Panc1 (cell line): ENCODE results near the gene KRCC1. TPM values are rescaled to one million over a fixed set of nuclear protein-coding genes. Genes with fewer than 3 reads are reported as not detected.
"Not testable (repeated sequence)": the region's sequence is repeated elsewhere in the genome, so short reads cannot be mapped to it uniquely, and the experiment has no call there.

ENCODE experiments used
- ATAC-seq: fragments of 200-7000 bp; cut with Tn5 transposase; 2 replicates; pipeline ENCODE4 v1.9.1; 2020; ENCODE audit warnings: mild to moderate bottlenecking, moderate library complexity
- BruUV-seq: library from RNA; stranded (reverse); fragments of 400-500 nt; replicated peaks from 2 replicates; lab custom pipeline; 2021; lab: Mats Ljungman, UMichigan
- CTCF ChIA-PET: fragments of 300-600 bp; sonication (Branson Sonifier 250); formaldehyde crosslinking; loops from one replicate; lab custom pipeline; 2022; ENCODE audit warnings: antibody characterized with exemption; lab: Charles Lee
- POLR2A ChIA-PET: fragments of 300-600 bp; sonication (Branson Sonifier 250); formaldehyde crosslinking; loops from one replicate; lab custom pipeline; 2022; ENCODE audit warnings: antibody characterized with exemption; lab: Charles Lee
- DNase-seq: peaks from one replicate; pipeline ENCODE4 v3.0.0-alpha.2; 2010; ENCODE audit warnings: low read depth, low spot score
- H3K27ac ChIP-seq: 2 replicates; pipeline ENCODE4 v1.5.1; 2011; ENCODE audit warnings: mild to moderate bottlenecking, low read length, inconsistent platforms
- H3K27me3 ChIP-seq: fragments of 200-500 bp; sonication (Bioruptor generic); 2 replicates; pipeline ENCODE4 v1.6.0; 2014; ENCODE audit warnings: low read length, inconsistent platforms; ENCODE audit not compliant: control insufficient read depth, insufficient read depth
- H3K36me3 ChIP-seq: fragments of 200-500 bp; sonication (Bioruptor generic); 2 replicates; pipeline ENCODE4 v1.5.1; 2014; ENCODE audit warnings: inconsistent platforms, mild to moderate bottlenecking, low read length, moderate library complexity; ENCODE audit not compliant: control insufficient read depth, insufficient read depth
- H3K4me1 ChIP-seq: 2 replicates; pipeline ENCODE4 v1.5.1; 2011; ENCODE audit warnings: inconsistent platforms, mild to moderate bottlenecking, low read length, moderate library complexity; ENCODE audit not compliant: control insufficient read depth, insufficient read depth
- H3K4me3 ChIP-seq, 2 experiments: 2 replicates each; pipeline ENCODE4 v1.5.1; 2011 to 2012; ENCODE audit warnings: low read depth in 2 of 2, low read length in 2 of 2, mild to moderate bottlenecking in 2 of 2, inconsistent platforms in 1 of 2, moderate library complexity in 1 of 2
- H3K9me3 ChIP-seq: fragments of 200-500 bp; sonication (Bioruptor generic); 2 replicates; pipeline ENCODE4 v1.5.1; 2014; ENCODE audit warnings: low read depth, mild to moderate bottlenecking, inconsistent platforms, low read length, moderate library complexity; ENCODE audit not compliant: control insufficient read depth, insufficient read depth
- in situ Hi-C: cut with HindIII; loops from 2 replicates; pipeline ENCODE4 v1.10.0; 2016; ENCODE audit warnings: low sequenced_read_pairs, low pct_unique_long_range_greater_than_20kb
- intact Hi-C: fragments of 100-400 bp; cut with micrococcal nuclease; formaldehyde crosslinking; loops from one replicate; pipeline ENCODE4 v1.10.0; 2022; ENCODE audit not compliant: unreplicated experiment
- microRNA-seq: library from miRNA; unstranded; fragments of <30 nt; microRNA quantifications from one replicate; pipeline ENCODE4 v1.1.0, GENCODE V29; 2020; ENCODE audit not compliant: unreplicated experiment
- total RNA-seq: library from RNA; stranded (reverse); gene quantifications from one replicate; pipeline ENCODE4 v1.2.1, GENCODE V29; 2021; ENCODE audit not compliant: unreplicated experiment

Gene KRCC1
- total RNA-seq, 1 experiment from 2014 or later, result 7.6 TPM

GRCh38 chr2:87981182-87981581, 74.4 kb downstream of the KRCC1 start:
- H3K4me3 ChIP-seq, H3K36me3 ChIP-seq, H3K27ac ChIP-seq, H3K4me1 ChIP-seq, H3K27me3 ChIP-seq, ATAC-seq, H3K9me3 ChIP-seq, BruUV-seq, CTCF ChIA-PET, POLR2A ChIA-PET, in situ Hi-C loops, DNase-seq, intact Hi-C loops: not testable (repeated sequence)

Small RNA genes lying within 50 kb of the gene (microRNA-seq; reads per million reads assigned to microRNA genes)
- not detected for gene MIR4780

Other genes with a start within 250 kb of the KRCC1 start
- gene RGPD2, start 230.0 kb downstream of the KRCC1 start, total RNA-seq, result 3.5 TPM
- gene RNU2-63P, start 39.2 kb downstream of the KRCC1 start, total RNA-seq, result 14.0 TPM
- not detected for gene SMYD1, start 12.0 kb upstream of the KRCC1 start, total RNA-seq
- 0.36 TPM for gene FABP1, start 72.3 kb upstream of the KRCC1 start, total RNA-seq
- gene THNSL2, start 114.6 kb upstream of the KRCC1 start, total RNA-seq, result 23.0 TPM